K562 (cell line): ENCODE results near the gene DAPK3.
A peak's percentile ranks its signal among the peaks of the same experiment; 100 is the strongest.

Source experiments
- CHAMP1 ChIP-seq: fragments of 450-650 bp; IDR thresholded peaks from 2 replicates; pipeline ENCODE4 v1.6.1; 2016; ENCODE audit warnings: mild to moderate bottlenecking
- CHD1 ChIP-seq: fragments of 200-600 bp; sonication (generic); IDR thresholded peaks from one replicate; pipeline ENCODE4 v1.6.1; 2012; ENCODE audit warnings: mild to moderate bottlenecking, moderate library complexity, low read length, inconsistent platforms
- CHD2 ChIP-seq: IDR thresholded peaks from 2 replicates; pipeline ENCODE4 v1.6.1; 2011; ENCODE audit warnings: low read depth, low read length
- CTCF ChIP-seq, 3 experiments: IDR thresholded peaks in 2 of 3; conservative IDR thresholded peaks in 1 of 3; 2 replicates each; pipeline ENCODE4 v1.5.1; 2011 to 2012; ENCODE audit warnings: low read length in 3 of 3, mild to moderate bottlenecking in 3 of 3, control low read depth in 2 of 3, improper control_type of control experiment in 1 of 3, inconsistent platforms in 1 of 3, low read depth in 1 of 3, mixed read lengths in 1 of 3, moderate library complexity in 1 of 3; ENCODE audit not compliant: insufficient read depth in 2 of 3
- ELK1 ChIP-seq: sonication (generic); formaldehyde crosslinking; IDR thresholded peaks from 2 replicates; pipeline ENCODE4 v1.8.1; 2022; ENCODE audit warnings: missing genetic modification reagents
- FOSL1 ChIP-seq: fragments of 200-800 bp; sonication (Bioruptor generic); conservative IDR thresholded peaks from 2 replicates; pipeline ENCODE4 v1.6.1; 2016; ENCODE audit warnings: missing genetic modification characterization, missing compliant biosample characterization
- ZNF785 ChIP-seq: fragments of 250-450 bp; sonication (Bioruptor Pico); IDR thresholded peaks from 2 replicates; pipeline ENCODE4 v1.4.0; 2020; ENCODE audit warnings: mild to moderate bottlenecking

GRCh38 chr19:3986260-3987041 lies 15.6 kb upstream of the DAPK3 start:
- peak; percentile 57 to 87 (median 76) for TF ChIP-seq CTCF (IDR thresholded peaks at IDR 0.05 in 2 of 3, conservative IDR thresholded peaks at IDR 0.05 in 1 of 3; ENCODE audit: insufficient read depth in 2 of 3, low read depth in 1 of 3, low read length in 3 of 3)
- no peak for TF ChIP-seq CHD2
- no peak; the same call in 1 of the 2 replicates for TF ChIP-seq FOSL1
- TF ChIP-seq CHD1, result no peak
- no peak for TF ChIP-seq ELK1 (CRISPR knock-in tag)
- TF ChIP-seq CHAMP1, result no peak
- TF ChIP-seq ZNF785 (CRISPR knock-in tag), result no peak
